NCI-H1930 (cell line): ENCODE measurements around the gene GPR173.

Experiments used
- DNase-seq, 2 experiments: peaks; one replicate each; lab custom pipeline; 2025; lab: John Stamatoyannopoulos, UW

Gene GPR173

GRCh38 chrX:53071604-53072417 is 23.2 kb downstream of the GPR173 start:
- peak; percentile 73 to 76 for DNase-seq

DNA sequence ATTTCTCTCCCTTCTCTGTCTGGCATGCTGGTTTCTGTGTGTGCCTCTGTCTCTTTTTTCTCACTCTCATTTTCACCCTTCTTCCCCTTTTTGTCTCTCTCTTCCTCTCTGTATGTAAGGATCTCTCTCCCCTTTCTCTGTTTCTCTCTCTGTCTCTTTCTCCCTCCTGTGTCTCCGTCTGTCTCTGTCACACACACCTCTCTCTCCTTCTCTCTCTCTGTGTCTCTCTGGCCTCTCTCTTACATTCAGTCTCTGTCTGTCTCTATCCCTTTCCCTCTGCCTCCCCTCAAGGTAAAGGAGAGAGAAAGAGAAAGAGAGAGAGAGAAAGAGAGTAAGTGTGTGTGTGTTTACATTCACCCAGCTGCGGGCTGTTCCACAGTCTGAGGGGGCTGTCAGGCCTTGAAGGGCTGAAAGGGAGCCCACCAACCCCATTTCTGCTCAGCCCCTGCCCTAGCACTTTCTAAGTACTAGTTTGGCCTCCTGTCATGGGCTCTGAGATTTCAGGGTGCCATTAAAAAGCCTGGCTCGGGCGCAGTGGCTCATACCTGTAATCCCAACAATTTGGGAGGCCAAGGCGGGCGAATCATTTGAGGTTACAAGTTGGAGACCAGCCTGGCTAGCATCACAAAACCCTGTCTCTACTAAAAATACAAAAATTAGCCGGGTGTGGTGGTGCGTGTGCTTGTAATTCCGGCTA is 24.0 kb downstream of the GPR173 start:
- DNase-seq = no peak

GRCh38 chrX:53073115-53073586 is 24.6 kb downstream of the GPR173 start:
- peak; percentile 51 to 52 for DNase-seq

GRCh38 chrX:53075011-53075410 is 26.4 kb downstream of the GPR173 start:
- no peak for DNase-seq

DNA sequence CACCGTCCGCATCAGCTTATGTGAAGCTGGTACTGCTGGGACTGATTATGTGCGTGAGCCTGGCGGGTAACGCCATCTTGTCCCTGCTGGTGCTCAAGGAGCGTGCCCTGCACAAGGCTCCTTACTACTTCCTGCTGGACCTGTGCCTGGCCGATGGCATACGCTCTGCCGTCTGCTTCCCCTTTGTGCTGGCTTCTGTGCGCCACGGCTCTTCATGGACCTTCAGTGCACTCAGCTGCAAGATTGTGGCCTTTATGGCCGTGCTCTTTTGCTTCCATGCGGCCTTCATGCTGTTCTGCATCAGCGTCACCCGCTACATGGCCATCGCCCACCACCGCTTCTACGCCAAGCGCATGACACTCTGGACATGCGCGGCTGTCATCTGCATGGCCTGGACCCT is 28.1 kb downstream of the GPR173 start:
- no peak for DNase-seq

DNA sequence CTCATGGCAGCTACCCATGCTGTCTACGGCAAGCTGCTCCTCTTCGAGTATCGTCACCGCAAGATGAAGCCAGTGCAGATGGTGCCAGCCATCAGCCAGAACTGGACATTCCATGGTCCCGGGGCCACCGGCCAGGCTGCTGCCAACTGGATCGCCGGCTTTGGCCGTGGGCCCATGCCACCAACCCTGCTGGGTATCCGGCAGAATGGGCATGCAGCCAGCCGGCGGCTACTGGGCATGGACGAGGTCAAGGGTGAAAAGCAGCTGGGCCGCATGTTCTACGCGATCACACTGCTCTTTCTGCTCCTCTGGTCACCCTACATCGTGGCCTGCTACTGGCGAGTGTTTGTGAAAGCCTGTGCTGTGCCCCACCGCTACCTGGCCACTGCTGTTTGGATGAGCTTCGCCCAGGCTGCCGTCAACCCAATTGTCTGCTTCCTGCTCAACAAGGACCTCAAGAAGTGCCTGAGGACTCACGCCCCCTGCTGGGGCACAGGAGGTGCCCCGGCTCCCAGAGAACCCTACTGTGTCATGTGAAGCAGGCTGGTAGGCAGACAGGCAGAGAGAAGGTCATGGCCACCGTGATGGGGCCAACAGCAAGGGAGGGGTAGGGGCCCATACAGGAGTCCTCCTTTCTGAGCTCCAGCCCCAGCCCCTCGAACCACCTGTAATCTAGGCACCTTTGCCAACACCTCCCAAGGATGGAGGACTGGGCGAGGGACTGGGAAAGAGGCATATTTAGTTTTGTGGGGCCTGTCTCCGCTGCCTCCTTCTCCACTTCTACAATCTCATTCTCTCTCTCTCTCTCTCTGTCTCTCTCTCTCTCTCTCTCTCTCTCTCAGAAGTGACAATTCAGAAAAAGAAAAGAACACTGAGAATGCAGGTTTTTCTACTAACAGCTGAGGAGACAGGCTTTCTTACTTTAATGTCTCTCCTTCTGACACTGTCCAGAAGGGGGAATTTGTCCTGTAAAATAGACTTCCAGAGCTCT is 28.9 kb downstream of the GPR173 start:
- no peak for DNase-seq

- no peak for DNase-seq
Measured at GRCh38 chrX:53078943-53079342, 30.4 kb downstream of the GPR173 start.

GRCh38 chrX:53080628-53081580 is 32.3 kb downstream of the GPR173 start:
- DNase-seq = no peak

GRCh38 chrX:53081925-53082772 is 33.6 kb downstream of the GPR173 start, which contains the start of gene TSPYL2:
TSPYL2 (plus strand) TSS chrX:53082367; CDS start chrX:53082499, 132 bp downstream.
- peak; percentile 85 to 90 for DNase-seq

DNA sequence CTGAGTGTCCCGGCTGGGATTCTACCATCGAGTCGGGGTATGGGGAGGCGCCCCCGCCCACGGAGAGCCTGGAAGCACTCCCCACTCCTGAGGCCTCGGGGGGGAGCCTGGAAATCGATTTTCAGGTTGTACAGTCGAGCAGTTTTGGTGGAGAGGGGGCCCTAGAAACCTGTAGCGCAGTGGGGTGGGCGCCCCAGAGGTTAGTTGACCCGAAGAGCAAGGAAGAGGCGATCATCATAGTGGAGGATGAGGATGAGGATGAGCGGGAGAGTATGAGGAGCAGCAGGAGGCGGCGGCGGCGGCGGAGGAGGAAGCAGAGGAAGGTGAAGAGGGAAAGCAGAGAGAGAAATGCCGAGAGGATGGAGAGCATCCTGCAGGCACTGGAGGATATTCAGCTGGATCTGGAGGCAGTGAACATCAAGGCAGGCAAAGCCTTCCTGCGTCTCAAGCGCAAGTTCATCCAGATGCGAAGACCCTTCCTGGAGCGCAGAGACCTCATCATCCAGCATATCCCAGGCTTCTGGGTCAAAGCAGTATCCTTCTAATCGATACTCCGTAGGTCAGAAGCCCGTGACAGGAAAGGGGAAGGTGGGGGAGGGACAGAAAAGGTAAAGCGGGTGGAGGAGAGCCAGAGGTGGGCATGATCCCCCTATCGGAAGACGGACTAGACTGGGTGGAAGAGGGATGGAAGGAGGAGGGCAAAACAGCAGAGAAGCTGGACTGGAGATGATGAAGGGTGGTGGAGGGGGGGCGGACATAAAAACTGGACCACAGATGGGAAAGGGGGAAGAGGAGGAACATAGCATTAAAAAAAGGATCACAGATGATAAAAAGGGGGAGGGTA is 34.4 kb downstream of the GPR173 start:
- no peak for DNase-seq

DNA sequence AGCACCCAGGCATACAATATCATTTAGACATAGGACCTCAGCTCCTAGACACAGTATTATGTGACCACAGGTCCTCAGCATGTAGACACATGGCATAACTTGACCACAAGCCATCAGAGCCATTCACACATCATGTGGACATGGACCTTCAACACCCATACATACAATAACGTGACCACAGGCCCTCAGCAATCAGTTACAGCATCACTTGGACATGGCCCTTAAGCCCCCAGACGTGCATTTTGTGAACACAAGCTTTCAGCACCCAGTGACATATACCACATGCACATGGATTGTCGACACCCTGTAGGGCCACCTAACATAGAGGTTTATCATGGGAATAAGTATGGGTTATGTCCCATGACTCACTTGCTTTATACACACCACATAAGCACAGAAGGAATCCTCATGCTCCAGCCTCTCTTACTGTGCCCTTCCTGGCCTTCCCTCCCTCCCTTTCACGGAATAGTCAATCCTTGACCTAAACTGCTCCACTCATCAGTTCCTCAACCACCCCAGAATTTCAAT is 35.5 kb downstream of the GPR173 start:
- DNase-seq = no peak

DNA sequence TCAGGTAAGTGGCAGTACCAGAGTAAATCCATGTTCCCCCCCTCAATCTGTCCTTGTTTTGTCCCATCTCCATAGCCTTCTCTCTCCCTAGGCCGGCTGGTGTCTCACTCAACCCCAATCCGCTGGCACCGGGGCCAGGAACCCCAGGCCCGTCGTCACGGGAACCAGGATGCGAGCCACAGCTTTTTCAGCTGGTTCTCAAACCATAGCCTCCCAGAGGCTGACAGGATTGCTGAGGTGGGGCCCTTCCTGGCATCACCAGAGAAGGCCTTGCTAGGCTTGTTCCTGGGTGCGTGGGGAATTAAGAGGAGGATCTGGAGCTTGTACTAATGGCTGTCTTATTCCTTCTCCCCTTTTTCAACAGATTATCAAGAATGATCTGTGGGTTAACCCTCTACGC is 36.3 kb downstream of the GPR173 start:
- no peak for DNase-seq

DNA sequence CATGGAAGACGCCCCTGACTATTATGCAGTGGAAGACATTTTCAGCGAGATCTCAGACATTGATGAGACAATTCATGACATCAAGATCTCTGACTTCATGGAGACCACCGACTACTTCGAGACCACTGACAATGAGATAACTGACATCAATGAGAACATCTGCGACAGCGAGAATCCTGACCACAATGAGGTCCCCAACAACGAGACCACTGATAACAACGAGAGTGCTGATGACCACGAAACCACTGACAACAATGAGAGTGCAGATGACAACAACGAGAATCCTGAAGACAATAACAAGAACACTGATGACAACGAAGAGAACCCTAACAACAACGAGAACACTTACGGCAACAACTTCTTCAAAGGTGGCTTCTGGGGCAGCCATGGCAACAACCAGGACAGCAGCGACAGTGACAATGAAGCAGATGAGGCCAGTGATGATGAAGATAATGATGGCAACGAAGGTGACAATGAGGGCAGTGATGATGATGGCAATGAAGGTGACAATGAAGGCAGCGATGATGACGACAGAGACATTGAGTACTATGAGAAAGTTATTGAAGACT is 37.2 kb downstream of the GPR173 start:
- no peak for DNase-seq

- no peak for DNase-seq
Measured at GRCh38 chrX:53086464-53086863, 37.9 kb downstream of the GPR173 start.

DNA sequence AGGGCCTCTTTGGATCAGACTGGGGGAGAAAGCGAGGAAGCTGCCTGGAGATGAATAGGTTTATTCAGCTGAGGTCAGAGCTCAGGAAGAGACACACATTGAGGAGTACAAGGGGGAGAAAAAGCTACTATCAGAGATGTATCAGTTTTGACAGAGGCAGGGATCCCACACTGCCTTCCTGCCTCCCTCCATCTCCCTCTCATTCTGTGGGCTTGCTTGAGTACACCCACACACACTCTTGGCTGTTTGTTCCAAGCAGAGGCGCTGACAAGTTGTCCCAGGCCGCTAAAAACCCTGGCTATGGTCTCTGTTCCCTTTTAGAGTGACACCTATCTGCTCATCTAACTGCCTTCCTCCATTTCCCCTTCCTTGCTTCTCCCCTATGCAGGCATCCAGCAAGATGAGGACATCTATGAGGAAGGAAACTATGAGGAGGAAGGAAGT is 38.8 kb downstream of the GPR173 start:
- no peak for DNase-seq

GRCh38 chrX:53088136-53088974 is 39.8 kb downstream of the GPR173 start:
- DNase-seq = peak; percentile 20 to 64

- peak; percentile 30 to 48 for DNase-seq
Measured at GRCh38 chrX:53089224-53089842, 40.7 kb downstream of the GPR173 start.
